Right lobe of liver (tissue), 6 donors: ENCODE data around the gene EXOSC6. TPM values are rescaled to one million over a fixed set of nuclear protein-coding genes. Genes with fewer than 3 reads are reported as not detected.

Experiments used
- ATAC-seq, 4 donors: fragments of 200-7000 bp; cut with Tn5 transposase; one replicate each; pipeline ENCODE4 v1.9.1; 2020; ENCODE audit warnings: mild to moderate bottlenecking in 4 of 4, moderate library complexity in 4 of 4
- DNase-seq, 3 donors: peaks; one replicate each; pipeline ENCODE4 v3.0.0-alpha.2; 2020
- H3K27ac ChIP-seq, 3 donors: fragments of 200-600 bp; one replicate each; pipeline ENCODE4 v1.8.0; 2022
- H3K27me3 ChIP-seq, 2 donors: fragments of 200-600 bp; one replicate each; pipeline ENCODE4 v1.8.0; 2022
- H3K36me3 ChIP-seq, 4 donors: fragments of 200-600 bp; sonication (generic) in 1 of 4; one replicate each; pipeline versions ENCODE4 v1.5.1 to v1.8.0; 2017 to 2022; ENCODE audit warnings: control low read depth in 1 of 4
- H3K4me1 ChIP-seq, 4 donors: fragments of 200-600 bp; sonication (generic) in 1 of 4; one replicate each; pipeline versions ENCODE4 v1.5.1 to v1.8.0; 2017 to 2022; ENCODE audit warnings: control low read depth in 1 of 4
- H3K4me3 ChIP-seq, 3 donors: fragments of 200-600 bp; one replicate each; pipeline ENCODE4 v1.8.0; 2022
- H3K9me3 ChIP-seq, 4 donors: fragments of 200-600 bp; sonication (generic) in 1 of 4; one replicate each; pipeline versions ENCODE4 v1.5.1 to v1.8.0; 2017 to 2022; ENCODE audit warnings: control low read depth in 1 of 4
- POLR2A ChIP-seq: fragments of 450-650 bp; IDR thresholded peaks from one replicate; pipeline ENCODE4 v1.6.1; 2017; ENCODE audit warnings: antibody characterized with exemption, mild to moderate bottlenecking
- WGBS: methylation state at CpG from one replicate; pipeline ENCODE4 v1.1.6; 2018; ENCODE audit warnings: low coverage, low lambda C conversion rate; ENCODE audit not compliant: insufficient coverage; ENCODE audit errors: missing lambda C conversion rate; 5-methylcytosine and 5-hydroxymethylcytosine counted together
- intact Hi-C, 2 donors: fragments of 100-400 bp; cut with DNase I; formaldehyde crosslinking; loops; one replicate each; pipeline versions ENCODE4 v1.11.2 to v1.14.1; 2022
- long read RNA-seq: library from polyadenylated mRNA; unstranded; transcript quantifications from one replicate; pipeline ENCODE4 v2.0.0, GENCODE V29; 2019
- total RNA-seq, 6 experiments: library from RNA; depleted of rRNA in 2 of 6; stranded (reverse); fragments of >200 nt in 2 of 6; fragmentation: NEBNext Ultra II Directional in 3 of 6; extraction: Animal tissue kit (Norgen Biotek cat#: 25700) in 3 of 6; gene quantifications; one replicate each; pipeline versions ENCODE4 v1.1.0 to v1.2.4, GENCODE V29; 2016 to 2023
- TF ChIP-seq, protein P1 (sequence below), 4 donors: fragments of 200-600 bp in 3 of 4; fragments of 450-650 bp in 1 of 4; IDR thresholded peaks; one replicate each; pipeline versions ENCODE4 v1.5.1 to v1.8.0; 2016 to 2022; ENCODE audit warnings: antibody characterized with exemption in 4 of 4, mild to moderate bottlenecking in 2 of 4
- donor health status: DM: no; HTN: yes; CAD: no.
- donor health status: DM: no; HTN: no; CAD: no.
- donor health status: DM: no; HTN: no; CAD: no.
- donor health status: DM: no; HTN: yes; CAD: no.
- donor health status: DM: no; HTN: yes; CAD: no.

The EXOSC6 gene
- 10 to 100 TPM in 3 of 6 experiments, 1 to 10 TPM in 3; 6.1 to 13.1 (median 10.2) TPM for total RNA-seq
- long read RNA-seq, full-length matches to known transcripts: 4 of 4 reads
- long read RNA-seq, partial matches to known transcripts: 0 of 4 reads
- long read RNA-seq, other reads (novel, unspliced or antisense): 0 of 4 reads

DNA sequence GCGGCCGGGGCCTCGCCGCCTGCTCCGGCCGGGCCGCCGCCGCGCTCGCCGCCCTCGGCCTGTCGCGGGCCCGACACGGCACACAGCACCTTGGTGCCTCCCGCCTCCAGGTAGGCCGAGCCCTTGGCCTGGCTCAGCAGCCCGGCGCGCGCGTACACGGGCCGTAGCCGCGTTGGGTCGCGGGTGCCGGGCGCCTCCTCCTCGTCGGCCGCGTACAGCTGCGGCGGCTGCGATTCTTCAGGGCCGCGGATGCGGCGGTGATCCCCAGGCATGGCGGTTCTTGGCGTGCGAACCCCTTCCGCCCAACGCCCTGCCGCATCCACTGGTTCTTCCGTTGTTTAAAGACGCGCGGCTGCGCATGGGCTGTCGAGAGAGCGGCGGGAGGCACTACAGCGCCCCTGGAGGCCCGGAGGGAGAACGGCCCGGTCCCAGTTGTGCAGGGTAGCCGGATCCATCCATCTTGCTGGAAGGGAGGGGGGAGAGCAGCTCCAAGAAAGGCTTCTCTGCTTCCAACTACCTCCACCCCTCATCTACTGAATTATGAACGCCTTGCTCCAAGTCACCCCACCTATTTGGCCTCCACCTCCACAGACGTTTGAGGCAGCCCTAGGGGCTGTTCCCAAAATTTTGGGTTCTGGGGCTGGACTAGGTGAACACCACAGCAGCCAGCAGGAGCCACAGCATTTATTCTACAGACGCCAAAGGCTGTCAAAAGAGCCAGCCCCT, at the start of gene EXOSC6:
EXOSC6 (minus strand) TSS at position 312 of the 726 bp plus-strand sequence; CDS start at position 272, 40 bp downstream.
- peak; percentile 95 to 98 (median 96) for ATAC-seq
- H3K9me3 ChIP-seq: no peaks in the 10 kb centered on the region
- H3K4me1 ChIP-seq: peaks cover 0 to 20% (median 8%) of the 10 kb centered on the region in 4 donors
- H3K4me3 ChIP-seq: peak within 1 kb of the TSS; percentile 73 to 88 (median 84)
- DNase-seq: peak; percentile 91 to 96 (median 92)
- WGBS: 6% methylated on average over 8 of the region's 65 CpGs
- H3K36me3 ChIP-seq: peaks cover 0 to 48% (median 34%) of the 10 kb centered on the region in 4 donors
- TF ChIP-seq, protein P1, sequence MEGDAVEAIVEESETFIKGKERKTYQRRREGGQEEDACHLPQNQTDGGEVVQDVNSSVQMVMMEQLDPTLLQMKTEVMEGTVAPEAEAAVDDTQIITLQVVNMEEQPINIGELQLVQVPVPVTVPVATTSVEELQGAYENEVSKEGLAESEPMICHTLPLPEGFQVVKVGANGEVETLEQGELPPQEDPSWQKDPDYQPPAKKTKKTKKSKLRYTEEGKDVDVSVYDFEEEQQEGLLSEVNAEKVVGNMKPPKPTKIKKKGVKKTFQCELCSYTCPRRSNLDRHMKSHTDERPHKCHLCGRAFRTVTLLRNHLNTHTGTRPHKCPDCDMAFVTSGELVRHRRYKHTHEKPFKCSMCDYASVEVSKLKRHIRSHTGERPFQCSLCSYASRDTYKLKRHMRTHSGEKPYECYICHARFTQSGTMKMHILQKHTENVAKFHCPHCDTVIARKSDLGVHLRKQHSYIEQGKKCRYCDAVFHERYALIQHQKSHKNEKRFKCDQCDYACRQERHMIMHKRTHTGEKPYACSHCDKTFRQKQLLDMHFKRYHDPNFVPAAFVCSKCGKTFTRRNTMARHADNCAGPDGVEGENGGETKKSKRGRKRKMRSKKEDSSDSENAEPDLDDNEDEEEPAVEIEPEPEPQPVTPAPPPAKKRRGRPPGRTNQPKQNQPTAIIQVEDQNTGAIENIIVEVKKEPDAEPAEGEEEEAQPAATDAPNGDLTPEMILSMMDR (IDR thresholded peaks at IDR 0.05): peak; percentile 94 to 98 (median 96)
- peak; percentile 77 for TF ChIP-seq POLR2A
- no peaks in the 10 kb centered on the region for H3K27me3 ChIP-seq
- intact Hi-C loops: loop anchor here in 1 of 2 donors (10.0 kb wide), 1 partner anchor 87 kb away; no protein-coding TSS in a partner anchor
- peak within 1 kb of the TSS; percentile 60 to 79 (median 74) for H3K27ac ChIP-seq

GRCh38 chr16:70301121-70301520, 49.4 kb upstream of the EXOSC6 start:
- peaks cover 0 to 12% (median 0%) of the 10 kb centered on the region in 4 donors for H3K4me1 ChIP-seq
- intact Hi-C loops: no loop called here
- no peaks in the 10 kb centered on the region for H3K27me3 ChIP-seq
- H3K9me3 ChIP-seq: no peaks in the 10 kb centered on the region
- TF ChIP-seq POLR2A: no peak
- TF ChIP-seq, protein P1 (IDR thresholded peaks at IDR 0.05): no peak
- H3K27ac ChIP-seq: no peak overlapping the region
- H3K4me3 ChIP-seq: no peak overlapping the region
- WGBS: 92% methylated on average over 1 of the region's 1 CpG
- no peaks in the 10 kb centered on the region for H3K36me3 ChIP-seq
- ATAC-seq (no peak), DNase-seq (no peak)

DNA sequence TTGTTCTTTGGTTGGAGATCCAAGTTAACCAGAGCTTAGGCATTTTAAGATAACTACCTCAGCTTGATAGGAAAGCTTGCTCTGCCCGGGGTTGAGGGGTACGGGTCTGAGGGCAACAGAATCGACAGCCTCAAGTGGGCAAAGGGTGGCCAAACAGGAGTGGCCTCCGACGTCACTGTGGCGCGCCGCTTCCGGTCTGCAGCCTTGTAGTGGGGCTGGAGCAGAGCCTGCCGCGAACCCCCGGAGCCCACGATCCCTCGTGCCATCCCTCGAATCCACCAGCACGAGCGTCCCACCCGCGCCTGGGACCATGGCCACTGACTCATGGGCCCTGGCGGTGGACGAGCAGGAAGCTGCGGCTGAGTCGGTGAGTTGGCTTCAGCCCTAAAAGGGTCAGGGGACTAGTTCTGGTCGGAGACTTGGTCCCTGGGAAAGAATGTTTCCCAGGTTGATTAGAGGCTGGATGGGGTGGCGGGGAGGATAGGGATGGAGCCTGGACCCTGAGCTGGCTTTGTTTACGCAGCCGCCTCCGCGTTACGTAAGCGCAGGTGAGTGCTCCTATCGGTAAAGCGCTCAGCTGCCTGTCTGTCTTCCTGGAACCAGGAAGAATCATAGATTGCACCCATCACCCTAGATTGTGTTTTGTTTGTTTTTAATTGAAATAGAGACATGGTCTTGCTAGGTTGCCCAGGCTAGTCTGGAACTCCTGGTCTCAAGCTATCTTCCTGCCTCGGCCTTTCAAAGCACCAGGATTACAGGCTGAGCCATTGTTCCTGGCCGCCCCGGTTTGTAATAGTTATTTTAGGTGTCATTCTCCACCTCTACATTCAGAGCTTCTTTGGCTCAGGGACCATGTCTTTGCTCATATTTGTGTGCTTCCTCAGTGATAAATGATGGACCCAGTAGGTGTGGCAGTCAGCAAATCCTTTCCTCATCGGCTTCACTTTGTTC, 47.5 kb upstream of the EXOSC6 start, which contains the start of gene DDX19B:
DDX19B (plus strand) TSS at position 199 of the 951 bp plus-strand sequence; CDS start at position 311, 112 bp downstream.
- under 1% methylated on average over 13 of the region's 37 CpGs for WGBS
- peak; percentile 87 to 90 (median 88) for DNase-seq
- intact Hi-C loops: no loop called here

DNA sequence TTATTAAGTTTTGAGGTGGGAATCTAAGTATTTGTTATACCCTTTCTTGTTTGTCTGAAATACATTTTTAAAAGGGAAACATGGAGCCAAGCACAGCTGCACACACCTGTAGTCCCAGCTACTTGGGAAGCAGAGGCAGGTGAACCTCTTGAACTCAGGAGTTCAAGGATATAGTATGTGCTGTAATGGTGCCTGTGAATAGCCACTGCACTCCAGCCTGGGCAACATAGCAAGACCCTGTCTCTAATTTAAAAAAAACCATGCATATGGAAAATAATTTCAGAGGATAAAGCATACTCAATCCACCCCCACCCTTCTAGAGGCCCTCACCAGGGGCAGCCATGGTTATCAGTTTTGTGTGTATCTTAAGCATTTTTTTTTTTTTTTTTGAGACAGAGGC, 43.9 kb upstream of the EXOSC6 start:
- no peaks in the 10 kb centered on the region for H3K36me3 ChIP-seq
- no peak for ATAC-seq
- H3K9me3 ChIP-seq: no peaks in the 10 kb centered on the region
- no peaks in the 10 kb centered on the region for H3K27me3 ChIP-seq
- peak in 1 of 3 donors; percentile 1 for DNase-seq
- TF ChIP-seq, protein P1 (IDR thresholded peaks at IDR 0.05): no peak
- TF ChIP-seq POLR2A: no peak
- intact Hi-C loops: no loop called here
- peaks cover 0 to 12% (median 0%) of the 10 kb centered on the region in 4 donors for H3K4me1 ChIP-seq
- H3K4me3 ChIP-seq: no peak overlapping the region
- no peak overlapping the region for H3K27ac ChIP-seq

More for the DNA sequence above, 47.5 kb upstream of the EXOSC6 start, which contains the start of gene DDX19B:
- peak within 1 kb of the TSS; percentile 80 to 91 (median 83) for H3K4me3 ChIP-seq
- no peaks in the 10 kb centered on the region for H3K9me3 ChIP-seq
- TF ChIP-seq, protein P1 (IDR thresholded peaks at IDR 0.05): peak in 1 of 4 donors; percentile 9
- peak; percentile 86 for TF ChIP-seq POLR2A
- no peaks in the 10 kb centered on the region for H3K27me3 ChIP-seq
- H3K36me3 ChIP-seq: no peaks in the 10 kb centered on the region
- ATAC-seq: peak; percentile 91 to 96 (median 94)
- H3K4me1 ChIP-seq: peaks cover 0 to 12% (median 0%) of the 10 kb centered on the region in 4 donors
- H3K27ac ChIP-seq: peak within 1 kb of the TSS; percentile 96 to 98 (median 97)
